T-helper 2 cell treated with Interferon-gamma antibody and Interleukin-4, amounts not matched to agents 5 μg/mL and 100 μg/mL, for 36 hours (primary cell): ENCODE data around the gene LARP4B.

Experiments
- DNase-seq: peaks from one replicate; pipeline ENCODE4 v3.0.0; 2021; ENCODE audit warnings: low spot score
- H3K27ac Mint-ChIP-seq: one replicate; pipeline ENCODE4 v1.8.0; 2021; ENCODE audit warnings: mild to moderate bottlenecking, mixed read lengths
- H3K27me3 Mint-ChIP-seq: one replicate; pipeline ENCODE4 v1.8.0; 2021; ENCODE audit warnings: low read depth, mixed read lengths
- H3K36me3 Mint-ChIP-seq: one replicate; pipeline ENCODE4 v1.8.0; 2021; ENCODE audit warnings: low read depth, mixed read lengths
- H3K4me1 Mint-ChIP-seq: one replicate; pipeline ENCODE4 v1.8.0; 2021; ENCODE audit warnings: low read depth, mixed read lengths
- H3K4me3 Mint-ChIP-seq: one replicate; pipeline ENCODE4 v1.8.0; 2022; ENCODE audit warnings: mild to moderate bottlenecking, moderate library complexity, mixed read lengths
- H3K9me3 Mint-ChIP-seq: one replicate; pipeline ENCODE4 v1.8.0; 2021; ENCODE audit warnings: mixed read lengths

Gene LARP4B

DNA sequence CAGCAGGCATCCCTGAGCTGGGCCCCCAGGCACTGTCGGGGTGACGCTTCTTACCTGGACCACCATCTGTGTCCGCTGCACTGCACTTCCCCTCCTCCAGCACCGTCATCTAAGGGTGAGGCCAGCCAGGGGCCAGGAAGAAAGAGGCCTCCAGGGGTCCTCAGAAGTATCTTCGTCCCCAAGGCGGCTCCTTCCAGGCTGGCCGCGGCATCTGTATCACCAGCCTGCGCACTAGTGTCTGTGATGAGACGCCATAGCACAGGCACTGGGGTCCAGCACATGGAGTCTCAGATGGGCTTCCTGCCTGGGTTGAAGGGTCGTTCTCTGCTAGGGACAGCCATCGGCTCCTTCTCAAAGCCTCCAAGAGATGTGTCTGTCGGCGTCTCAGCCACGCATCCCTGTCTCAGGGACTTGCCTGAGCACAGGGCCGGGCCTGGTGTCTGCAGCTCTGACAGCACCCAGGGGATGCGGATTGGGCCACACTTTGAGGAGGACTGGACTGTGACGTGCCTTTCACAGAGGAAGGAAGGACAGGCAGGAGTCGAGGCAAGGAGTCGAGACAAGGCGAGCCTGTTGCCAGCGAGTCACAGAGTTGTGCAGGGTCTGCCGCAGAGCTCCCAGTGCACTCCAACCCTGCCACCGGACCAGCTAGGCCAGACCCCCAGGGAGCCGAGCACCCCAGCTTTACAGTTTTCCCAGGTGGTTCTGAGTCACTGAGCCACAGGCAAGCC lies 140.5 kb downstream of the LARP4B start:
- H3K4me1 Mint-ChIP-seq: no peaks in the 10 kb centered on the region
- no peaks in the 10 kb centered on the region for H3K36me3 Mint-ChIP-seq
- H3K27ac Mint-ChIP-seq: no peak overlapping the region
- no peaks in the 10 kb centered on the region for H3K27me3 Mint-ChIP-seq
- no peak overlapping the region for H3K4me3 Mint-ChIP-seq
- no peak for DNase-seq
- H3K9me3 Mint-ChIP-seq: peaks cover 4% of the 10 kb centered on the region

GRCh38 chr10:789831-790701 lies 141.4 kb downstream of the LARP4B start:
- H3K27me3 Mint-ChIP-seq: peaks cover 2% of the 10 kb centered on the region
- H3K27ac Mint-ChIP-seq: no peak overlapping the region
- no peak overlapping the region for H3K4me3 Mint-ChIP-seq
- no peak for DNase-seq
- no peaks in the 10 kb centered on the region for H3K4me1 Mint-ChIP-seq
- H3K36me3 Mint-ChIP-seq: no peaks in the 10 kb centered on the region
- peaks cover 3% of the 10 kb centered on the region for H3K9me3 Mint-ChIP-seq

- no peaks in the 10 kb centered on the region for H3K36me3 Mint-ChIP-seq
- no peaks in the 10 kb centered on the region for H3K9me3 Mint-ChIP-seq
- no peak for DNase-seq
- H3K27ac Mint-ChIP-seq: no peak overlapping the region
- peak overlapping the region; percentile 9 for H3K4me3 Mint-ChIP-seq
- H3K27me3 Mint-ChIP-seq: peaks cover 2% of the 10 kb centered on the region
- no peaks in the 10 kb centered on the region for H3K4me1 Mint-ChIP-seq
These were observed 142.4 kb downstream of the LARP4B start for GRCh38 chr10:788796-789748.

DNA sequence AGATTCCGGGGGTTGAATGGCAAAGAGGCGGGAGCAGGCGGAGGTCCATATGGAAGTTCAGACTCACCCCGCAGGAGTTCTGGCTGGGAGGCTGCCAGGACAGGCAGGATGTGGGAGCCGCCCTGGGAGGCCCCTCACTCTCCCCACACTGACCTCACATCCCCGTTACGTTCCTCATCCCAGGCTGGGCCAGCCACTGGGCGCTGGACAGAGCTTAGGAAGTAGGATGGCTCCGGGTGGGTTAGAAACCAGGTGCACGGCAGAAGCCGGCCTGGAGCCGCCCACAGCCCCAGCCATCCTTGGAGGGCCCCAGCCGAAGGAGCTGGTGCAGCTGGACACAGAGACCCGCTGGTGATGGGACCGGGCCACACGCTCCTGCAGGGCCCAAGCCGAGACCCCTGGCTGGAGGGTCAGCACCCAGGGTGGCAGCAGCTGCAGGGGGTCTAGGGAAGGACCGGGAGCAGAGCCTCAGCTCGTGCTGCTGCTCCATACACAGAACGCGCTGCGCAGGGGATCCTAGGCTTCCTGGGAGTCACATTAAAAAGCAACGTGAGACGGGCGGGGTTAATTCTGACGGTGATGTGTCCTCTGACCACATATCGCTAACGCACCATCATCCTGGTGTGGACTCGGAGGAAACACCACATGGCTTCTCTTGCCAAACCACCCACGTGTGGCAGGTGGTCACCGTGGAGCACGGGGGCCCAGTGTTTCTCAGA lies 143.4 kb downstream of the LARP4B start:
- Mint-ChIP-seq H3K9me3 (no peaks in the 10 kb centered on the region), H3K27ac (no peak overlapping the region), H3K27me3 (peaks cover 2% of the 10 kb centered on the region), H3K4me3 (no peak overlapping the region), H3K36me3 (no peaks in the 10 kb centered on the region), H3K4me1 (no peaks in the 10 kb centered on the region)
- DNase-seq: no peak

DNA sequence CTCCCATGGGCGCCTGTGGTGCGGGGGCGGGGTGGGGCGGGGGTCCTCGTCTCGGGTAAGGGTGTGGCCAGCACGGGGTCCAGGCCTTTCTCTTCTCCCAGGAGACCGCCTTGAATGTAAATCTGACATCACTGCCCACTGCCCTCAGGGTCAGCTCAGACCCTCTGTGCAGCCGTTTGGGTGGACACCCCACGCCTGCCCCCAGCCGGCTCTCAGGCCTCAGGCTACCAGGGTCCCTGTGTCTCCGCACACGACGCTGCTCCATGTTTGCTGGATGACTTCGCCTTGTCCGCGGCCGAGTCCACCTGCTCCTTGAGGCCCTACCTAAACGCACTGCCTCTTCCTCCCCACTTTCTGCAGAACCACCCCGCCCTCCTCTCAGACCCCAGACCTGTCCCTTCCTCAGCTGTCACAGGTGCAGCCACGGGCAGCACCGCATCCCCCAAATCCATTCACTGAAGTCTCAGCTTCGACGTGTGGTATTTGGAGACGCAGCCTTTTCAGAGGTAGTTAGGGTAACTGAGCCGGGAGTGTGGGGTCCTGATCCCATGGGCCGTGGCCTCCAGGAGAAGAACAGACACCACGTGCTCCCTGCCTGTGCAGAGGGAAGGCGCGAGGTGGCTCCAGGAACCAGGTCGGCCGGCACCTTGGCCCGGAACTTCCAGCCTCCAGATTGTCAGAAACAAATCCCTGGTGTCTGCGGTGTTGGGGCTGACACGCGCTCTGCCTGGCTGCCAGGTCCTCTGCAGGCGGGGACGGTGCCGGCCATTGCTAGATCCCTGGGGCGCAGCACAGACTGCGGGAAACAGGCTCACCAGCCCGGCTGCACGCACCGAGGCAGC lies 144.7 kb downstream of the LARP4B start:
- peaks cover 2% of the 10 kb centered on the region for H3K27me3 Mint-ChIP-seq
- DNase-seq: no peak
- H3K27ac Mint-ChIP-seq: no peak overlapping the region
- H3K4me1 Mint-ChIP-seq: no peaks in the 10 kb centered on the region
- no peaks in the 10 kb centered on the region for H3K9me3 Mint-ChIP-seq
- no peak overlapping the region for H3K4me3 Mint-ChIP-seq
- H3K36me3 Mint-ChIP-seq: no peaks in the 10 kb centered on the region

DNA sequence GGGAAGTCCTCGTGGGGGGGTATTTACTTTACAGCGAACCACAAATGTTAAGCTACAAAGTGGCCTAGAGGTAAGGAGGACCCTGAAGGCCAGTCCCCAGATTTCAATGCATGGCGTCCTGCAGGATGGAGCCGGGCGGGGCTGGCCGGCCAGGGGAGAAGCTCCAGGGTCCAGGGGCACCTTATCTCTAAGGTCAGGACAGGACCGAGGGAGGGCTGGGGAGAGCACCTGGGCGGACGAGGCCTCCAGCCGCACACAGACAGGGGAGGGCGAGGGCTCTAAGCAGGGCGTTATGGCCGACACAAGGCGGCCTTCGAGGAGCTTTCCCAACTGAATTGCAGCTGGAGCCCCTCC lies 145.7 kb downstream of the LARP4B start:
- Mint-ChIP-seq H3K9me3 (no peaks in the 10 kb centered on the region), H3K27me3 (peaks cover 2% of the 10 kb centered on the region), H3K4me1 (no peaks in the 10 kb centered on the region), H3K27ac (no peak overlapping the region), H3K4me3 (no peak overlapping the region), H3K36me3 (no peaks in the 10 kb centered on the region)
- DNase-seq: no peak

- H3K27ac Mint-ChIP-seq: no peak overlapping the region
- H3K4me3 Mint-ChIP-seq: no peak overlapping the region
- H3K27me3 Mint-ChIP-seq: peaks cover 2% of the 10 kb centered on the region
These were observed 146.2 kb downstream of the LARP4B start for GRCh38 chr10:785089-785860.

GRCh38 chr10:784403-785088 lies 147.0 kb downstream of the LARP4B start:
- peak; percentile 70 for DNase-seq
- Mint-ChIP-seq H3K4me1 (no peaks in the 10 kb centered on the region), H3K9me3 (no peaks in the 10 kb centered on the region), H3K36me3 (no peaks in the 10 kb centered on the region), H3K27me3 (peaks cover 2% of the 10 kb centered on the region), H3K4me3 (no peak overlapping the region), H3K27ac (no peak overlapping the region)

More at GRCh38 chr10:785089-785860, 146.2 kb downstream of the LARP4B start:
- DNase-seq: no peak
- Mint-ChIP-seq H3K9me3 (no peaks in the 10 kb centered on the region), H3K4me1 (no peaks in the 10 kb centered on the region), H3K36me3 (no peaks in the 10 kb centered on the region)

DNA sequence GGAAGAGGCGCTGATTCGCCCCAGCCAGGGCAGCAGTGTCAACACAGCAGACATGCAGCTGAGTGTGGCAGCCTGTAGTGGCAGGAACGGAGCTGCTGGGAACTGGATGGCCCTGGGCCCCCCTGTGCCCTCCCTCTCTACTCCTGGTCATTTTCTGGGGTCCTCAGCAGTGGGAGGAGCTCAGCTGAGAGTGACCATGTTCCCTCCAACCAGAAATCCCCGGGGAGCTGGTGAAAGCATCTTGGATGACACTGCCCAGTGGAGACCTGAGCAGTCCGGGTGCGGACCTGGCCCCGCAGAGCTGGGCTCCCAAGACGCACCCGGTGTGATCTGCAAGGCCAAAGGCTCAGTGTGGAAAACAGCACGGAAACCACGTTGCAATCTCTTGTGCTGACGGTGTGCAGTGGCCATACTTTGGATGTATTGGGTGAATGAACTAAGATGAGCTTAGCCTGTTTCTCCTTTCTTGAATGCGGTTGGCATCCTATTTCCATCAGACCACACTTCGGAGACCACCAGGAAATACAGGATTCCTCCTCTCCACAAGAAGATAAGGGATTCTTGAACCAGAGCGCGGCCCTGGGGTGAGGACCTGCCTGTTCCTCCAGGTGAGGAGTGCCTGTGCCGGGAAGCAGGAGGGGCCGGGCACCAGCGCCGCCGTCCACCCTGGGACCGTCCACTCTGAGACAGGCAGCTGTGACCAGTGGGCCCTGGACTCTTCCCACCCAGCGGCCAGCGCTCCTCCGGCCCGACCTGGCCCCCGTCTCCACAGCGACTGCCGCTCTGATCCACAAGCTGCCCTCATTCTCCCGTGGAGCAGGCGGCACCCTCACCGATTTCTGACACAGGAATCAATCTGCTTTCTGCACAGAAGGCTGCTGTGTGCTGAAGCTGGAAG lies 148.5 kb downstream of the LARP4B start:
- DNase-seq: no peak
- Mint-ChIP-seq H3K4me3 (no peak overlapping the region), H3K27me3 (peaks cover 2% of the 10 kb centered on the region), H3K4me1 (no peaks in the 10 kb centered on the region), H3K9me3 (no peaks in the 10 kb centered on the region), H3K36me3 (no peaks in the 10 kb centered on the region), H3K27ac (no peak overlapping the region)

DNA sequence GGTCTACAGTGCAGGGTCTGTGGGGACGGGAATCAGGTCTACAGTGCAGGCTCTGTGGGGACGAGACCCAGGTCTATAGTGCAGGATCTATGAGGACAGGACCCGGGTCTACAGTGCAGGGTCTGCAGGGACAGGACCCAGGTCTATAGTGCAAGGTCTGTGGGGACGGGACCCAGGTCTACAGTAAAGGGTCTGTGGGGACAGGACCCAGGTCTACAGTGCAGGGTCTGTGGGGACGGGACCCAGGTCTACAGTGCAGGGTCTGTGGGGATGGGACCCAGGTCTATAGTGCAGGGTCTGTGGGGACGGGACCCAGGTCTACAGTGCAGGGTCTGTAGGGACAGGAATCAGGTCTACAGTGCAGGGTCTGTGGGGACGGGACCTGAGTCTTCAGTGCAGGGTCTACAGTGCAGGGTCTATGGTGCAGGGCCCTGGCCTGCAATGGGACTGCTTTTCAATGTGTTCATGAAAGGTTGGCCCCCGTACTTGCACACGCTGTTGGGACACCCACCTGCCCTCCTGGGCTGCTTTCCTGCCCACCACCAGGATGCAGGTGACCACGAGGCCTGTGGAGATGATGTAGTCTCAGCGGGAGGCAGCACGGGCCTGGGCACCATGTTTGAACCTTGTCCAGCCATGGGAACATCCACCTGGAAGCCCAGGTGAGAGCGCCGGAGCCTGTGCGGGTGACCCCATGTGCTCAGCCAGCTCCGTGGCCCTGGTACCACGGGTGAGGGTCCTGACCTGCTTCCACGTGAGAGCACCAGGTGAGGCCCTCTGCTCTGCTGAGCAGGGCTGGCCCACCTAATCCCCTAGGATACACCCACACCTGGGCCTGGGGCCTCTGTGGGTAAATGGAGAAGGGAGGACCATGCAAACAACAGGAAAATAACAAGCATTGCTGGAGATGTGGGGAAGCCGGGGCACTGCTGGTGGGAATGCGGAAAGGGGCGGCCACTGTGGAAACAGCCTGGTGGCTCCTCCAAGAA lies 150.7 kb downstream of the LARP4B start:
- Mint-ChIP-seq H3K9me3 (no peaks in the 10 kb centered on the region), H3K27ac (no peak overlapping the region), H3K4me1 (no peaks in the 10 kb centered on the region), H3K4me3 (no peak overlapping the region), H3K36me3 (no peaks in the 10 kb centered on the region), H3K27me3 (peaks cover 2% of the 10 kb centered on the region)
- DNase-seq: no peak
